ENCODE measurements around the gene ANTKMT. TPM values are rescaled to one million over a fixed set of nuclear protein-coding genes. Genes with fewer than 3 reads are reported as not detected.

Gene ANTKMT
- total RNA-seq, 1 experiment from 2014 or later: 49.6 TPM

DNA sequence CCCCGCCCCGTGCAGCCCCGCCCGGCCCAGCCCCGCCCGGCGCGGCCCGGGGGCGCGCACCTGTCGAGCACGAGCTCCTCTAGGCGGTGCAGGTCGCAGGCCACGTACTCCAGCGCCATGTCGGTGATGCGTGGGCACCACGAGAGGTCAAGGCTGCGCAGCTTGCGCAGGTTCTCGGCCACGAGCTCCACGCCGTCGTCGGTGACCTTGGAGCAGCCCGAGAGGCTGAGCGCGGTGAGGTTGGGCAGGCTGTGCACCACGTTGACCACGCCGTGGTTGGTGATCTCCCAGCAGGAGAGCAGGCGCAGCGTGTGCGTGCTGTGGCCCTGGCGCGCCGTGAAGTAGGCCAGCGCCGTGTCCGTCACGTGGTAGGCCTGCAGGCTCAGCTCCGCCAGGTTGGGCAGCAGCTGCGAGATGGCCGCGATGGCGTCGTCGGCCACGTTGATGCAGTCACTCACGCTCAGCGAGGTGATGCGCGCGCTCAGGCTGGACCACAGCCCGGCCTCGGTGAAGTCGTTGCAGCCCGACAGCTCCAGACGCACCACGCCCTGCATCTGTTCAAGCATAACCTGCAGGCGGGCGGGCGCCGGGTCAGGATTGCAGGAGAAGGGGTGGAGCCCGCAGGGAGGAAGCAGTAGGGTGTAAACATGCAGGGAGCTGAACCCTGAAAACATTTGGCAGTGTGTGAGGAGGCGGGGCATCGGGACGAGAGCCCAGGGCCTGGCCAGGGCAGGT is 25.4 kb upstream of the ANTKMT start:
- intact Hi-C loops (cut with micrococcal nuclease; ENCODE audit: unreplicated experiment): no loop called here
- Mint-ChIP-seq H3K4me3 (ENCODE audit: low read depth, unreplicated experiment) (peak overlapping the region; percentile 59), H3K36me3 (ENCODE audit: insufficient read depth, unreplicated experiment) (peaks cover 24% of the 10 kb centered on the region), H3K9me3 (ENCODE audit: low read depth, unreplicated experiment) (no peaks in the 10 kb centered on the region), H3K27me3 (ENCODE audit: unreplicated experiment) (peaks cover 94% of the 10 kb centered on the region), H3K27ac (ENCODE audit: unreplicated experiment) (no peak overlapping the region), H3K4me1 (ENCODE audit: low read depth, unreplicated experiment) (peaks cover 9% of the 10 kb centered on the region)
- no TSS peak for BruUV-seq (replicated peaks)
- DNase-seq: peak; percentile 60
- CTCF ChIA-PET: interaction anchor here (0.6 to 1.8 kb wide), 3 partner anchors 11 to 1327 kb away, joined by 4 to 5 read pairs (median 4); no protein-coding TSS in a partner anchor
- TF ChIP-seq, protein P1, sequence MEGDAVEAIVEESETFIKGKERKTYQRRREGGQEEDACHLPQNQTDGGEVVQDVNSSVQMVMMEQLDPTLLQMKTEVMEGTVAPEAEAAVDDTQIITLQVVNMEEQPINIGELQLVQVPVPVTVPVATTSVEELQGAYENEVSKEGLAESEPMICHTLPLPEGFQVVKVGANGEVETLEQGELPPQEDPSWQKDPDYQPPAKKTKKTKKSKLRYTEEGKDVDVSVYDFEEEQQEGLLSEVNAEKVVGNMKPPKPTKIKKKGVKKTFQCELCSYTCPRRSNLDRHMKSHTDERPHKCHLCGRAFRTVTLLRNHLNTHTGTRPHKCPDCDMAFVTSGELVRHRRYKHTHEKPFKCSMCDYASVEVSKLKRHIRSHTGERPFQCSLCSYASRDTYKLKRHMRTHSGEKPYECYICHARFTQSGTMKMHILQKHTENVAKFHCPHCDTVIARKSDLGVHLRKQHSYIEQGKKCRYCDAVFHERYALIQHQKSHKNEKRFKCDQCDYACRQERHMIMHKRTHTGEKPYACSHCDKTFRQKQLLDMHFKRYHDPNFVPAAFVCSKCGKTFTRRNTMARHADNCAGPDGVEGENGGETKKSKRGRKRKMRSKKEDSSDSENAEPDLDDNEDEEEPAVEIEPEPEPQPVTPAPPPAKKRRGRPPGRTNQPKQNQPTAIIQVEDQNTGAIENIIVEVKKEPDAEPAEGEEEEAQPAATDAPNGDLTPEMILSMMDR (IDR thresholded peaks at IDR 0.05; ENCODE audit: unreplicated experiment): no peak

DNA sequence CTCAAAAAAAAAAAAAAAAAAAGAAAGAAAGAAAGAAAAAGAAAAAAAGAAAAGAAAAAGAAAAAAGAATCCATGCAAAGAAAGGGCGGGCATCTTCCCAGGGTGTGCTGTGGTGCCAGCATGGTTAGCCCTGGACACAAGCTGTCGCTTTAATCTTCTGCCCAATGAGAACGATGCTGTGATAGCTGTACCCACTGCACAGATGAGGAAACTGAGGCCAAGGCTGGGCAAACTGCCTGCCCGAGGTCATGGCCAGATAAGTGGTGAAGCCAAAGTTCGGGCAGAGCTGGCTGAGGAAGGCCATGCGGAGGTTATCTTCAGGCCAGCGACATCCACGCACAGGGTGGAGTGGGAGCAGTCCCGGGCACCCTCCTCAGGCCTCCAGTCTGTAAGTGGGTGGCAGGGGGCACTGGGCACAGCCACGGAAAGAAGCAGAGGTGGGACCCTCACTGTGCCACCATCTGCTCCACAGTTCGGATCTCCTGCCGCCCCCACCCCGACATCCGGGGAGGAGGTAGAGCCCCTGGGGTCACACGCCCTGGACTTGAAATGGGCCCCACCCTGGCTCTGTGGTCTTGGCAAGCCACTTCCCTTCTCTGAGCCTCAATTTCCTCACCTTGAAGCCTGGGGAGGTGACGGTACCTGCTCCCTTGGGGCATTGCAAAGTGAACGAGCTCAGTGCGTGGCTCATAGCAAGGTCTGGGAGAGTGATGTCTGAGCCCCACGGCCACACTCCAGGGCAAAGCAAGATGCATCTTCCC is 21.9 kb upstream of the ANTKMT start:
- Mint-ChIP-seq H3K27me3 (ENCODE audit: unreplicated experiment) (peaks cover 99% of the 10 kb centered on the region), H3K9me3 (ENCODE audit: low read depth, unreplicated experiment) (no peaks in the 10 kb centered on the region), H3K36me3 (ENCODE audit: insufficient read depth, unreplicated experiment) (peaks cover 5% of the 10 kb centered on the region), H3K4me1 (ENCODE audit: low read depth, unreplicated experiment) (peaks cover 9% of the 10 kb centered on the region), H3K4me3 (ENCODE audit: low read depth, unreplicated experiment) (no peak overlapping the region), H3K27ac (ENCODE audit: unreplicated experiment) (no peak overlapping the region)
- intact Hi-C loops (cut with micrococcal nuclease; ENCODE audit: unreplicated experiment): no loop called here
- no peak for DNase-seq
- TF ChIP-seq, protein P1 (IDR thresholded peaks at IDR 0.05; ENCODE audit: unreplicated experiment): no peak
- CTCF ChIA-PET: interaction anchor here (0.7 kb wide), 1 partner anchor 169 kb away, joined by 4 read pairs; no protein-coding TSS in a partner anchor
- BruUV-seq (replicated peaks): no TSS peak

DNA sequence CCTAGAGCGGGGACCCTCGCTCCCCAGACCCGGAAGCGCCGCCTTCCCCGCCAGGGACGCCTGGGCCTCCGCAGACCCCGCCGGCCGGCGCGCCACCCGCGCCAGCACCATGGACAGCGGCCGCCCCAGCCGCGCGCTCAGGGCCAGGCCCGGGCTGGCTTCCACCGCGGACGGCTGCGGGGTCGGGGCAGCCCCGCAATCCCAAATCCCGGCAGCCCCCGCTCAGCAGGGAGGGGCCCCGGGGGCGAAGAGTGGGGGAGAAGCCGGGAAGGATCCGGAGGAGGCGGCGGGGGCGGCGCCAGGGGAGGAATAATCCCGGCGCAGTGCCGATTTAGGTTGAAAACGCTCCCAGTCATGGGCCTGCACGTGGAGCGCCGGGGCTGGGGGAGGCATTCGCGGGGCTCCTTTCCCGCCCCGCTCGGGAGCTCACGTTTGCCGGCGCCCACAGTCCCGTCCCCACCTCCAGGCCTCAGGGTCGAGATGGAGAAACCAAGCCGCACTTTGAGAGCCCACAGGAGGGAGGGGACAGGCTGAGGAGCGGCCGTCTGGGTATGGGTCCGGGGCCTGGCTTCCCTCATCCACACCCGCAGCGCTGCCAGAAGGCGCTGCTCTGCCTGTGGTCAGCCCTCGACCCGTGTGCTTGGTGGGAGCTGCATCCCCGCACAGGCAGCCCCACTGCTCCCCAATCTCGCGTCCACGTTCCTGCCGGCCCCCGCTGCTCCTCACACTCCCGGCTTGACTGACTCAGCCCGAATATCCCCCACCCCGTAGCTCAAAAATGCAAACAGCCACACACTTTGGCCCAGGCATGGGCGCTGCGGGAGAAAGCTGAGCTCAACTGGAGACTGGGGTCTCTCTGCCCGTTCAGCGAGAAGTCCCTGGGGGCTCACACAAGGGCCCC is 20.0 kb upstream of the ANTKMT start:
- Mint-ChIP-seq H3K36me3 (ENCODE audit: insufficient read depth, unreplicated experiment) (peaks cover 9% of the 10 kb centered on the region), H3K27ac (ENCODE audit: unreplicated experiment) (no peak overlapping the region), H3K27me3 (ENCODE audit: unreplicated experiment) (peaks cover 90% of the 10 kb centered on the region), H3K4me1 (ENCODE audit: low read depth, unreplicated experiment) (peaks cover 2% of the 10 kb centered on the region), H3K4me3 (ENCODE audit: low read depth, unreplicated experiment) (no peak overlapping the region), H3K9me3 (ENCODE audit: low read depth, unreplicated experiment) (no peaks in the 10 kb centered on the region)
- TF ChIP-seq, protein P1 (IDR thresholded peaks at IDR 0.05; ENCODE audit: unreplicated experiment): no peak
- intact Hi-C loops (cut with micrococcal nuclease; ENCODE audit: unreplicated experiment): no loop called here
- CTCF ChIA-PET: no interaction called here
- BruUV-seq (replicated peaks): no TSS peak
- DNase-seq: peak; percentile 61

DNA sequence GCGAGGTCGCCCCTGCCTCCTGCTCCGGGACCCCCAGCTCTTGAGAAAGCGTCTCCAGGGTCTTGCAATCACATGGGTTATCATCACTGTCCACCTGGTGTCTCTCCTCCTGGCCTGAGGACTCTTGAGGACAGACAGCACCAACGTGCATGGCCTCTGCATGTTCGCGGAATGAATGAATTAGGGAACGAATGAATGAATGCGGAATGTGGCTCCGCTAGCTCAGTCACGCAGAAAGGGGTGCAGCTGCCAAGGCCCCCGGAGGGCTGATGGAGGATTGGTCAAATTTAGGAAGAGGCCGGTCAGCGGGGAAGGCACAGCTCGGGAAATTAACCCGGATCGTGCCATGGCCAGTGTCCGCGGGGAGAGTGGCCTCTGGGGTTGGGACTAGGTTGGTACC is 18.6 kb upstream of the ANTKMT start:
- intact Hi-C loops (cut with micrococcal nuclease; ENCODE audit: unreplicated experiment): no loop called here
- no TSS peak for BruUV-seq (replicated peaks)
- no peak overlapping the region for H3K27ac Mint-ChIP-seq (ENCODE audit: unreplicated experiment)
- peaks cover 6% of the 10 kb centered on the region for H3K4me1 Mint-ChIP-seq (ENCODE audit: low read depth, unreplicated experiment)
- H3K27me3 Mint-ChIP-seq (ENCODE audit: unreplicated experiment): peaks cover 90% of the 10 kb centered on the region
- TF ChIP-seq, protein P1 (IDR thresholded peaks at IDR 0.05; ENCODE audit: unreplicated experiment): no peak
- CTCF ChIA-PET: no interaction called here
- H3K36me3 Mint-ChIP-seq (ENCODE audit: insufficient read depth, unreplicated experiment): peaks cover 9% of the 10 kb centered on the region
- no peak overlapping the region for H3K4me3 Mint-ChIP-seq (ENCODE audit: low read depth, unreplicated experiment)
- DNase-seq: no peak
- no peaks in the 10 kb centered on the region for H3K9me3 Mint-ChIP-seq (ENCODE audit: low read depth, unreplicated experiment)

All from Calu3 (cell line).